ENCODE results near the gene CTAGE1. TPM values are rescaled to one million over a fixed set of nuclear protein-coding genes. Genes with fewer than 3 reads are reported as not detected.

Gene CTAGE1
- under 0.01 TPM in 1 of 2 replicates, not detected in the other for total RNA-seq

GRCh38 chr18:22417496-22418188, at the start of gene CTAGE1:
Gene CTAGE1 (minus strand): TSS chr18:22417915. CDS start chr18:22417811, 104 bp downstream.
- Histone ChIP-seq H3K4me3 (ENCODE audit: insufficient read depth, low read length) (no peak within 1 kb of the TSS), H3K9me3 (ENCODE audit: low read depth, low read length) (no peaks in the 10 kb centered on the region), H3K36me3 (ENCODE audit: insufficient read depth, low read length) (no peaks in the 10 kb centered on the region), H3K4me1 (ENCODE audit: insufficient read depth, low read length) (peaks cover 8% of the 10 kb centered on the region), H3K4me2 (ENCODE audit: insufficient read depth, low read length) (peak within 1 kb of the TSS; percentile 35), H3K79me2 (ENCODE audit: insufficient read depth, low read length) (no peaks in the 10 kb centered on the region), H4K20me1 (ENCODE audit: insufficient read depth, low read length) (no peaks in the 10 kb centered on the region), H3K27me3 (ENCODE audit: insufficient read depth, low read length) (no peaks in the 10 kb centered on the region), H2AFZ (ENCODE audit: low read length) (peak within 1 kb of the TSS; percentile 66), H3K27ac (ENCODE audit: low read depth, low read length) (peak within 1 kb of the TSS; percentile 64)
- TF ChIP-seq CTCF (IDR thresholded peaks at IDR 0.05; ENCODE audit: extremely low read depth, low read depth, low read length): no peak
- no peak for DNase-seq (ENCODE audit: insufficient read length, low spot score, missing footprints)

GRCh38 chr18:22466608-22467395, 49.1 kb upstream of the CTAGE1 start:
- Histone ChIP-seq H3K27ac (ENCODE audit: low read depth, low read length) (peak overlapping the region; percentile 97), H4K20me1 (ENCODE audit: insufficient read depth, low read length) (no peaks in the 10 kb centered on the region), H2AFZ (ENCODE audit: low read length) (no peak overlapping the region), H3K36me3 (ENCODE audit: insufficient read depth, low read length) (no peaks in the 10 kb centered on the region), H3K9me3 (ENCODE audit: low read depth, low read length) (peaks cover 3% of the 10 kb centered on the region), H3K79me2 (ENCODE audit: insufficient read depth, low read length) (no peaks in the 10 kb centered on the region), H3K4me3 (ENCODE audit: insufficient read depth, low read length) (peak overlapping the region; percentile 14), H3K4me1 (ENCODE audit: insufficient read depth, low read length) (peaks cover 50% of the 10 kb centered on the region), H3K27me3 (ENCODE audit: insufficient read depth, low read length) (no peaks in the 10 kb centered on the region), H3K4me2 (ENCODE audit: insufficient read depth, low read length) (peak overlapping the region; percentile 61)
- TF ChIP-seq CTCF (IDR thresholded peaks at IDR 0.05; ENCODE audit: extremely low read depth, low read depth, low read length): no peak
- no peak for DNase-seq (ENCODE audit: insufficient read length, low spot score, missing footprints)

GRCh38 chr18:22465859-22466457, 48.2 kb upstream of the CTAGE1 start:
- peak overlapping the region; percentile 97 for H3K27ac ChIP-seq (ENCODE audit: low read depth, low read length)
- H3K4me3 ChIP-seq (ENCODE audit: insufficient read depth, low read length): peak overlapping the region; percentile 14
- no peaks in the 10 kb centered on the region for H3K27me3 ChIP-seq (ENCODE audit: insufficient read depth, low read length)
- H3K36me3 ChIP-seq (ENCODE audit: insufficient read depth, low read length): no peaks in the 10 kb centered on the region
- H3K9me3 ChIP-seq (ENCODE audit: low read depth, low read length): peaks cover 3% of the 10 kb centered on the region
- H3K79me2 ChIP-seq (ENCODE audit: insufficient read depth, low read length): no peaks in the 10 kb centered on the region
- no peak for TF ChIP-seq CTCF (IDR thresholded peaks at IDR 0.05; ENCODE audit: extremely low read depth, low read depth, low read length)
- no peaks in the 10 kb centered on the region for H4K20me1 ChIP-seq (ENCODE audit: insufficient read depth, low read length)
- peak overlapping the region; percentile 61 for H3K4me2 ChIP-seq (ENCODE audit: insufficient read depth, low read length)
- peak; percentile 90 for DNase-seq (ENCODE audit: insufficient read length, low spot score, missing footprints)
- H3K4me1 ChIP-seq (ENCODE audit: insufficient read depth, low read length): peaks cover 41% of the 10 kb centered on the region
- no peak overlapping the region for H2AFZ ChIP-seq (ENCODE audit: low read length)

- Histone ChIP-seq H2AFZ (ENCODE audit: low read length) (peak overlapping the region; percentile 51), H3K4me2 (ENCODE audit: insufficient read depth, low read length) (no peak overlapping the region)
These were observed 45.4 kb upstream of the CTAGE1 start for GRCh38 chr18:22463076-22463475.

More at GRCh38 chr18:22463076-22463475, 45.4 kb upstream of the CTAGE1 start:
- Histone ChIP-seq H4K20me1 (ENCODE audit: insufficient read depth, low read length) (no peaks in the 10 kb centered on the region), H3K27ac (ENCODE audit: low read depth, low read length) (no peak overlapping the region), H3K27me3 (ENCODE audit: insufficient read depth, low read length) (no peaks in the 10 kb centered on the region), H3K9me3 (ENCODE audit: low read depth, low read length) (no peaks in the 10 kb centered on the region), H3K36me3 (ENCODE audit: insufficient read depth, low read length) (no peaks in the 10 kb centered on the region), H3K4me3 (ENCODE audit: insufficient read depth, low read length) (no peak overlapping the region), H3K4me1 (ENCODE audit: insufficient read depth, low read length) (peaks cover 25% of the 10 kb centered on the region), H3K79me2 (ENCODE audit: insufficient read depth, low read length) (no peaks in the 10 kb centered on the region)
- no peak for TF ChIP-seq CTCF (IDR thresholded peaks at IDR 0.05; ENCODE audit: extremely low read depth, low read depth, low read length)
- no peak for DNase-seq (ENCODE audit: insufficient read length, low spot score, missing footprints)
